ENCODE results near the gene MRE11. TPM values are rescaled to one million over a fixed set of nuclear protein-coding genes. Genes with fewer than 3 reads are reported as not detected.

MRE11 gene
- total and polyA plus RNA-seq, 2 donors from 2014 or later: 3.5 to 16.6 TPM

GRCh38 chr11:94401773-94402265 lies 91.8 kb downstream of the MRE11 start:
- TF ChIP-seq CTCF (IDR thresholded peaks at IDR 0.05; ENCODE audit: borderline replicate concordance, extremely low read depth, insufficient read depth): no peak
- no peaks in the 10 kb centered on the region for H3K9me3 ChIP-seq (ENCODE audit: control insufficient read depth in 2 of 3, insufficient read depth in 1 of 3, low read length in 3 of 3)
- no peaks in the 10 kb centered on the region for H3K27me3 ChIP-seq (ENCODE audit: control insufficient read depth, insufficient read depth, low read length)
- no peak overlapping the region for H3K27ac ChIP-seq (ENCODE audit: low read depth in 2 of 2, low read length in 2 of 2)
- DNase-seq (peak in 2 of 5 donors; percentile 13 to 21), FAIRE-seq (no peak)
- intact Hi-C loops (cut with DNase I): no loop called here
- H3K4me1 ChIP-seq (ENCODE audit: control insufficient read depth in 2 of 3, insufficient read depth in 2 of 3, low read depth in 1 of 3, low read length in 3 of 3): peaks cover 0 to 7% (median 0%) of the 10 kb centered on the region in 3 donors
- H3K36me3 ChIP-seq (ENCODE audit: control insufficient read depth in 2 of 3, insufficient read depth in 3 of 3, low read length in 3 of 3): no peaks in the 10 kb centered on the region
- H3K4me3 ChIP-seq (ENCODE audit: low read length in 3 of 3): peak overlapping the region; percentile 24 to 46 (median 31)
- H3K9ac ChIP-seq (ENCODE audit: low read length in 3 of 3): no peak overlapping the region

GRCh38 chr11:94400839-94401772 lies 92.5 kb downstream of the MRE11 start, which contains the start of gene GPR83:
Gene GPR83, minus strand, starts transcription at chr11:94401419. Its CDS starts 172 bp downstream, at chr11:94401247.
- Histone ChIP-seq H3K4me1 (ENCODE audit: control insufficient read depth in 2 of 3, insufficient read depth in 2 of 3, low read depth in 1 of 3, low read length in 3 of 3) (peaks cover 0 to 7% (median 0%) of the 10 kb centered on the region in 3 donors), H3K4me3 (ENCODE audit: low read length in 3 of 3) (peak within 1 kb of the TSS; percentile 31 to 46 (median 38)), H3K27me3 (ENCODE audit: control insufficient read depth, insufficient read depth, low read length) (no peaks in the 10 kb centered on the region), H3K36me3 (ENCODE audit: control insufficient read depth in 2 of 3, insufficient read depth in 3 of 3, low read length in 3 of 3) (no peaks in the 10 kb centered on the region), H3K9ac (ENCODE audit: low read length in 3 of 3) (no peak within 1 kb of the TSS), H3K9me3 (ENCODE audit: control insufficient read depth in 2 of 3, insufficient read depth in 1 of 3, low read length in 3 of 3) (no peaks in the 10 kb centered on the region), H3K27ac (ENCODE audit: low read depth in 2 of 2, low read length in 2 of 2) (no peak within 1 kb of the TSS)
- DNase-seq: peak; percentile 60 to 80 (median 71)
- TF ChIP-seq CTCF (IDR thresholded peaks at IDR 0.05; ENCODE audit: borderline replicate concordance, extremely low read depth, insufficient read depth): no peak
- no peak for FAIRE-seq
- intact Hi-C loops (cut with DNase I): no loop called here

- H3K9me3 ChIP-seq (ENCODE audit: control insufficient read depth in 2 of 3, insufficient read depth in 1 of 3, low read length in 3 of 3): no peaks in the 10 kb centered on the region
- intact Hi-C loops (cut with DNase I): no loop called here
- no peak overlapping the region for H3K9ac ChIP-seq (ENCODE audit: low read length in 3 of 3)
- no peaks in the 10 kb centered on the region for H3K36me3 ChIP-seq (ENCODE audit: control insufficient read depth in 2 of 3, insufficient read depth in 3 of 3, low read length in 3 of 3)
- H3K27me3 ChIP-seq (ENCODE audit: control insufficient read depth, insufficient read depth, low read length): no peaks in the 10 kb centered on the region
- no peak for TF ChIP-seq CTCF (IDR thresholded peaks at IDR 0.05; ENCODE audit: borderline replicate concordance, extremely low read depth, insufficient read depth)
- FAIRE-seq (no peak), DNase-seq (no peak)
- no peak overlapping the region for H3K27ac ChIP-seq (ENCODE audit: low read depth in 2 of 2, low read length in 2 of 2)
- H3K4me3 ChIP-seq (ENCODE audit: low read length in 3 of 3): peak overlapping the region in 1 of 3 donors; percentile 46
- peaks cover 0 to 7% (median 0%) of the 10 kb centered on the region in 3 donors for H3K4me1 ChIP-seq (ENCODE audit: control insufficient read depth in 2 of 3, insufficient read depth in 2 of 3, low read depth in 1 of 3, low read length in 3 of 3)
These were observed 93.2 kb downstream of the MRE11 start for GRCh38 chr11:94400457-94400838.
